WERI-Rb-1 (cell line): ENCODE data around the gene IGF2R.

Source experiments
- DNase-seq: peaks from one replicate; pipeline ENCODE4 v3.0.0-alpha.2; 2020
- H3K27ac ChIP-seq: fragments of 250-450 bp; sonication (Bioruptor Pico); 2 replicates; pipeline ENCODE4 v1.5.1; 2020; ENCODE audit warnings: mild to moderate bottlenecking, moderate library complexity
- H3K27me3 ChIP-seq: fragments of 250-450 bp; sonication (Bioruptor Pico); 2 replicates; pipeline ENCODE4 v1.5.1; 2021; ENCODE audit warnings: mild to moderate bottlenecking, low read depth, moderate library complexity; ENCODE audit not compliant: insufficient read depth, severe bottlenecking
- H3K36me3 ChIP-seq: fragments of 250-450 bp; sonication (Bioruptor Pico); 2 replicates; pipeline ENCODE4 v1.5.1; 2020; ENCODE audit warnings: mild to moderate bottlenecking, moderate library complexity
- H3K4me3 ChIP-seq: 2 replicates; pipeline ENCODE4 v1.5.1; 2011; ENCODE audit warnings: low read depth, mild to moderate bottlenecking, control low read depth, low read length
- H3K9me3 ChIP-seq: fragments of 250-450 bp; sonication (Bioruptor Pico); 2 replicates; pipeline ENCODE4 v1.5.1; 2021; ENCODE audit warnings: mild to moderate bottlenecking, moderate library complexity; ENCODE audit not compliant: severe bottlenecking
- CTCF ChIP-seq: IDR thresholded peaks from 2 replicates; pipeline ENCODE4 v1.5.1; 2011; ENCODE audit warnings: low read depth, mild to moderate bottlenecking, control low read depth, inconsistent platforms, low read length

Gene IGF2R

GRCh38 chr6:160081398-160081797, 112.5 kb downstream of the IGF2R start:
- peaks cover 59% of the 10 kb centered on the region for H3K36me3 ChIP-seq
- DNase-seq, result no peak

GRCh38 chr6:160082627-160083026, 113.7 kb downstream of the IGF2R start:
- Histone ChIP-seq H3K36me3 (peaks cover 59% of the 10 kb centered on the region), H3K9me3 (no peaks in the 10 kb centered on the region), H3K27me3 (no peaks in the 10 kb centered on the region), H3K27ac (no peak overlapping the region), H3K4me3 (no peak overlapping the region)
- DNase-seq, result no peak
- no peak for TF ChIP-seq CTCF

More at GRCh38 chr6:160081398-160081797, 112.5 kb downstream of the IGF2R start:
- Histone ChIP-seq H3K27me3 (no peaks in the 10 kb centered on the region), H3K9me3 (no peaks in the 10 kb centered on the region), H3K27ac (no peak overlapping the region), H3K4me3 (no peak overlapping the region)
- no peak for TF ChIP-seq CTCF

GRCh38 chr6:160084198-160084776, 115.4 kb downstream of the IGF2R start:
- no peak for TF ChIP-seq CTCF
- no peaks in the 10 kb centered on the region for H3K27me3 ChIP-seq
- H3K36me3 ChIP-seq, result peaks cover 55% of the 10 kb centered on the region
- no peak overlapping the region for H3K4me3 ChIP-seq
- no peak for DNase-seq
- H3K9me3 ChIP-seq, result no peaks in the 10 kb centered on the region
- no peak overlapping the region for H3K27ac ChIP-seq

GRCh38 chr6:160085226-160085625, 116.3 kb downstream of the IGF2R start:
- Histone ChIP-seq H3K36me3 (peaks cover 55% of the 10 kb centered on the region), H3K4me3 (no peak overlapping the region), H3K27ac (no peak overlapping the region), H3K27me3 (no peaks in the 10 kb centered on the region), H3K9me3 (no peaks in the 10 kb centered on the region)
- no peak for TF ChIP-seq CTCF
- DNase-seq, result no peak

GRCh38 chr6:160085713-160086505, 117.0 kb downstream of the IGF2R start:
- DNase-seq, result no peak

More at GRCh38 chr6:160085713-160086505, 117.0 kb downstream of the IGF2R start:
- H3K27ac ChIP-seq, result no peak overlapping the region
- TF ChIP-seq CTCF, result no peak
- H3K4me3 ChIP-seq, result no peak overlapping the region
- H3K27me3 ChIP-seq, result no peaks in the 10 kb centered on the region
- no peaks in the 10 kb centered on the region for H3K9me3 ChIP-seq
- H3K36me3 ChIP-seq, result peaks cover 51% of the 10 kb centered on the region
